Ramos (cell line): Measurements from ENCODE around the gene BIN2.
"Not testable (repeated sequence)": the region's sequence is repeated elsewhere in the genome, so short reads cannot be mapped to it uniquely, and the experiment has no call there.

Source experiments
- in situ Hi-C: fragments of 300-500 bp; cut with MboI; formaldehyde crosslinking; loops from one replicate; pipeline ENCODE4 v1.14.3; 2022; ENCODE audit warnings: low sequenced_read_pairs; ENCODE audit not compliant: unreplicated experiment

Gene BIN2

DNA sequence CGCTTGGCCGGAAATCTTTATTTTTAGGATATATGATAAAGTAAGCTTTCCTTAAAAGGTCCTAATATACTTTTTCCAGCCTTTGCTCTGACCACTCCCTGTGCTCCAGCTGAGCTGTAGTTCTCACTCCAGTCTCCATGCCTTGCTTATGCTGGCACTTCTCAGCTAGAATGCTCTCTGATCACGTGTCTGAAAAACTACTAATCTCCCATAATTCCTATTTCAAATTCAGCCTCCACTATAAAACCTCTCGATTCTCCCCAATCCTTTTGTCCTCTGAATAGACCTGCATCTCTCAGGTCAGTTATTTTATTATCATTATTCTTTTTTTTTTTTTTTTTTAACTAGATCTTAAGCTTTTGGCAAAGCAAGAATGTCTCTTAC, 3.7 kb downstream of the BIN2 start:
- in situ Hi-C loops = no loop called here

DNA sequence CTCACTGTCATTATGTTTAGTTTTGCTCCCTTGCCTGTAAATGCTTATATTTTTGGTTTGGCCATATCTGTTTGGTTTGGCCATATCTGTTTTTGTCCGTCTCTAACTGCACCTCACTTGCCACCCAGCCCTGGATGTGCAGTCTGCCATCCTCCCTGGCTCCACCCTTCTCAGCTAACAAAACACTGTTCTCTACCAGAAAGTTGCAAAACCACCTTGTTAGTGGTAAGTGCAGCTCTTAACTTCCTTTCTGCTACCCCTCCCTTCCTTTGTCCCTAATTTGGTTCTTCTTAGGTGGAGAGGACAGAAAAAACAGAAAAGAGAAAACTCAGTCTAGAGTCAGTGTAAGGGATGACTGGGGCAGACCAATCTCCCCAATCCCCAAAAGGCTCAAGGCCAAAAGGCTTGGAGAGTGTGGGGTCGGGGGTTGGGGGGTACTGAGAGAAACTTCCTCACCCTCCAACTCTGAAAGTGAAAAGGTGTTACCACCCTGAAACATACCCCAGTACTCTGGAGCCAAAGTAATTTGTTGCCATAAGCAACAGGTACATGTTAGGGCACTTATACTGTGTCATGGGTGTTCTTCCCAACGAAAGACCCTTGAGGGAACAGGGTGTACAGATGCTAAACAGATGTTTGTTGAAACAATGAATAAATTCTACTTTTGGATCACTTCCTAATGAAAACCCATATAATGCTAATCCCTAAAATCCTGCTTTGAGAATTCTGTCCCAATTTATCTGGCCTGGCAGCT, 5.0 kb downstream of the BIN2 start:
- in situ Hi-C loops = no loop called here

DNA sequence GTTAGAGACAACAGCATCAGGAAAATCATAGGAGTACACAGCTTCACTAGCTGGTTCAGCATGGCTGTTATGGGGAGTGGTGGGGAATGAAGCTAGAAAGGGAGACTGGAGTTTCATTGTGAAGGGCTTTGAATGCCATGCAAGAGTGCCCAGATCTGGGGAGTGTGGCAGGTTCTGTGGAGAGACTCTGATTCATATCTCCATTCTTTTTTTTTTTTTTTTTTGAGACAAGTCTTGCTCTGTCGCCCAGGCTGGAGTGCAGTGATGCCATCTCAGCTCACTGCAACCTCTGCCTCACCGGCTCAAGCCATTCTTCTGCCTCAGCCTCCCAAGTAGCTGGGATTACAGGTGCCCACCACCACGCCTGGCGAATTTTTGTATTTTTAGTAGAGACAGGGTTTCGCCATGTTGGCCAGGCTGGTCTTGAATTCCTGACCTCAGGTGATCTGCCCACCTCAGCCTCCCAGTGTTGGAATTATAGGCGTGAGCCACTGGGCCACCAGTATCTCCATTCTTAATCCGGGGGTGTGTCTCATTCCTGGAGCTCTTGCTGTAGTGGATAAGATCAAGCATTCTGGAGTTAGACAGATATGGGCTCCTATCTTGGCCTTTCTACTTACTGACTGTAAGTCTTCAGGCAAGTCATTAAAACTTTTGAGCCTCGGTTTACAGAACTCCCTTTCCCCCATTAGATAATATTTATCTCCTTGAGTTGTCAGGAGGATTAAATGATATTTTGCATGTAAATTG, 5.7 kb downstream of the BIN2 start:
- in situ Hi-C loops = not testable (repeated sequence)

DNA sequence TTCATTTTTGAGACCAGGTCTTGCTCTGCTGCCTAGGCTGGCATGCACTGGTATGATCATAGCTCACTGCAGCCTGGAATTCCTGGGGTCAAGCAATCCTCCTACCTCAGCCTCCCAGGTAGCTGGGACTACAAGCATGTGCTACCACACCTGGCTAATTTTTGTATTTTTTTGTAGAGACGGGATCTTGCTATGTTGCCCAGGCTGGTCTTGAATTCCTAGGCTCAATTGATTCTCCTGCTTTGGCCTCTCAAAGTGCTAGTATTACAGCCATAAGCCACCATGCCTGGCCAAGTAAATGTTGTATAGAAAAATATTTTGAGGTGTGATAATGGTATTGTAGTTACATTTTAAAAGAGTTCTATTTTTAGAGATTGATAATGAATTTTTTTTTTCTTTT, 12.6 kb downstream of the BIN2 start:
- in situ Hi-C loops = no loop called here

DNA sequence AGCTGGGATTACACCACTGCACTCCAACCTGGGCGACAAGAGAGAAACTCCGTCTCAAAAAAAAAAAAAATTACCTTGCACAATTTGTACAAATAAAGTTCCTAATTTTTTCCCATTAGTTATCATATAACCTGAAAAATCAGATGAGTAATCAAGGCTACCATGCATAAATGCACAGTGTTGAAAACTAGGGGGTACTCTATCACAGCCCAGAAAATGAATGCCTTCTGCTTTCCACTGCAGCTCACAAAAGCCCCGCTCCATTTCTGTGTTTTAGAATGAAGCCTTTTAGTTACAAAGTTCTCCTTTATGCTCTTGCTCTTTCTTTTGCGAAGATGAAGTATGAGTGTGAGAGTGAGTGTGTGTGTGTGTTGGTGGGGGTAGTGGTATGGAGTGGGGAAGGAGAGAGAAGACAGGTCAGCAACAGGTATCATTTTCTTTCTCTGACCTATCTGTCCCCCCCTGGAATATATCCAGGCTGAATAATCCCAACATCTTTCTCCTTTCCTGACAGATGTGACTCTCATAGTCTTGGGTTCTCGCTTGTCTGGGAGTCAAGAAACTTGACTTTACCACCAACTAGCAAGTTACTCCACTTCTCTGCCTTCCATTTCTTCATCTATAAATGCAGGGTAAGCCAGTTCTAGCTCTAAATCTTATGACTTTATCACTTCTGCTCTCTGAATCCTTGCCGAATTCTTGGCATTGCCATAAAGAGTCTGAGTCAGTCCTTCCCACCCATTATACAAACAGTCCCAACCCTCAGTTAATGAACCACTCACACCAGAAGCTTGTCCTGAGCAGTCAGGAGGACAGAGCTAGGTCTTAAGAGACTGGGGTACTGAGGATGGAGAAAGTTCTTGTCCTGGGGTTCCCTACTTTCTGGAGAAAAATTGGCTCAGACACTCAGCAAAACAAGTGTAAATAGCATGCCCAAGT, 16.1 kb downstream of the BIN2 start:
- in situ Hi-C loops = no loop called here

DNA sequence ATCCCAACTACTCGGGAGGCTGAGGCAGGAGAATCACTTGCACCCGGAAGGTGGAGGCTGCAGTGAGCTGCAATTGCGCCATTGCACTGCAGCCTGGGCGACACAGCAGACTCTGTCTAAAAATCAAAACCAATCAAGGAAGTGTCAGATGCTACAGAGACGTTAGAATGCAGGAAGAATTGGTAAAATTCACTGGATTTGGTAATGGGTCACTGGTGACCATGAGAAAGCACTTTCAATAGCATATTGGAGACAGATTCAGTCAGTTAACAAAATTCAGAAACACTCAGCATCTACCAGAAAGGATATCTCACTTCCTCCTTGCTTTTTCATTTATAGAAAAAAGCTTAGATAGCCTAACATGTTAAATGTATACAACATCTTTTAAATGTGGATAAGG, 17.5 kb downstream of the BIN2 start:
- in situ Hi-C loops = no loop called here

DNA sequence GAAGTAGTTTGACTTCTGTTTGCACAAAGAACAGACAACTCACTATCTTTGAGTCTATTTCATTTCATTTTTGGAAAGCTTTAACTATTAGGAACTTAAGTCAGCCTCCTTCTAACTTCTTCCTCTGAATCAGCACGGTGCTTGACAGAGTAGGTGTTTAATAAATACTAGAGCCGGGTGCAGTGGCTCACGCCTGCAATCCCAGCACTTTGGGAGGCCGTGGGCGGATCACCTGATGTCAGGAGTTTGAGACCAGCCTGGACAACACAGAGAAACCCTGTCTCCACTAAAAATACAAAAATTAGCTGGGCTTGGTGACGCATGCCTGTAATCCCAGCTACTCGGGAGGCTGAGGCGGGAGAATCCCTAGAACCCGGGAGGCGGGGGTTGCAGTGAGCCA, 23.2 kb downstream of the BIN2 start:
- in situ Hi-C loops = not testable (repeated sequence)

DNA sequence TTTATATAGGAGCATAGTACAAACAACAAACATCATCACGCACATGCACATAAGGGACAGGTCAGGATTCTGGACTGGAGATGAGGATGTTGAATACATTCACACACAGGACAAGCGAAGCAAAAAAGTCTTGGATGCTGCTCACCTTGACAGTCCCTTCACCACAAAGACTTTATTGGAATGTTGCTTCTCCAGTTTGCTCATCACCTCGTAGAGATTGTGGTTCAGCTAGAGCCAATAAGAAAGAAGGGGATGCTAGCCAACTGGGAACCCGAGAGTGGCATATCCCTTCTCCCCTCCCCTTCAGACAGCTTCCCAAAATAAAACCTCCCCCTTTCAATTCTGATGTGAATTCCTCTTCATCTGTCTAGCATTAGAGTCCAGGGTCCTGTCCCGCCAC, 28.3 kb downstream of the BIN2 start:
- in situ Hi-C loops = no loop called here

DNA sequence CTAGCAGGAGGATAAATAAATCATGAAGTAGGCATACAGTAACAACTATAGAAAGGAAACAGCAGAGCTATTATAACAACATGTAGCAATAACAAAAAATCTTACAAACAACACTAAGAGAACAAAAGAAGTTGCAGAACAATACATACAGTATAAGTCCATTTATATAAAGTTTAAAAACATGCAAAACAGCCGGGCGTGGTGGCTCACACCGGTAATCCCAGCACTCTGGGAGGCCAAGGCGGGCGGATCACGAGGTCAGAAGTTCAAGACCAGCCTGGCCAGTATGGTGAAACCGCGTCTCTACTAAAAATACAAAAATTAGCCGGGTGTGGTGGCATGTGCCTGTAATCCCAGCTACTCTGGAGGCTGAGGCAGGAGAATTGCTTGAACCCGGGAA, 29.9 kb downstream of the BIN2 start:
- in situ Hi-C loops = not testable (repeated sequence)

DNA sequence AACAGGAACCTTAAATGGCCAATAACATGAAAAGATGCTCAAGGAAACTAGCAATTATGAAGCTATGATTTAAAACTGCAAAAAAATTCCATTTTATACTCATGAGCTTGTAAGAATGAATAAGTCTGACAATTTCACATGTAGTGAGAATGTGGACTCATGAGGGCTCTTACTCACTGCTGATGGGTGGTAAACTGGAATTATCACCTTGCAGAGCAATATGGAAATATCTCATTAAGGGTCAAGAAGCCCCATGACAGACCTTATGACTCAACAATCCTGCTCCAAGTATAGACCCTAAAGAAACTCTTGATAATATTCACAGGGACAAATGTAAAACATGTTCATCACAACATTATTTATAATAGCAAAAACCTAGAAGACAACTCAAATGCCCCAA, 30.3 kb downstream of the BIN2 start:
- in situ Hi-C loops = no loop called here

DNA sequence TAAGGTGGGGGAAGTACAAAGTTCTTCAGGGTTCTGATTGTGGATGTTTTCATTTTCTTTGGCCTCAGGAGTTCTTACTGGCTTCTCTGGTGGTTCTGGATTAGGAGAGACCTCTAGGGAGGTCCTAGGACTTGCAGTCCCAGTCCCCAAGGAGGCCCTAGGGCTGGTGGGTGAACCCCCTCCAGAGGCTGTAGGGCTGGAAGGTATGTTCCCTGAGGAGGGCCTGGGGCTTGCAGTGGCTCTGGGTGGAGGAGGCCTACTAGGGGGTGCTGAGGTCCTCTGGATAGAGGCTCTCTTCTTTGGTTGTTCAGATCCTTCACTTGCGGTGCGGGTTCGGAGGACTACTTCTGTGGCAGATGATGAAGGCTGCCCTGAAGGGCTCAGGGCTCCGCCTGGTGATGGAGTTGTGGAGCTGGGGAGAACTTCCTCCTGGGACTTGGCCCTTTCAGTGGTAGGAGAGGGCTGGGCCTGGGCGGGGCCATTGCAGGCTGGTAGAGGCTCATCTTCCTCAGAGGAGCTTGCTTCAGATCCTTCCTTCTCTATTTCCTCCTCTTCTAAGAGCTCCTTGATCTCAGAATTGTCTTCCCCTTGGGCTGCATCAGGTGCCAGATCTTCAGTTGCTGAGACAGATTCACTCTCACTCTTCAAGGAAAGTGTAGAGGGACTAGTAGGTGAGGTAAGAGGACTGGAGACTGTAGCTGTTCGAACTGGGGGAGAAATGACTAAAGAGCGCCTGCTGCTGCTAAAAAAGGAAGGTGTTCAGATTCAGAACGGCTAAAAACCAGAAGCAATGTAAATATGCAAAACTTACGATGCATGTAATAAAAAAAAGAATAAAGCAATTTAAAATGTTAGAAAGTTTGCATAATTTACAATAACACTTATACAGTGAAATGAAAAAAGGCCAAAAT, 32.1 kb downstream of the BIN2 start:
- in situ Hi-C loops = not testable (repeated sequence)

DNA sequence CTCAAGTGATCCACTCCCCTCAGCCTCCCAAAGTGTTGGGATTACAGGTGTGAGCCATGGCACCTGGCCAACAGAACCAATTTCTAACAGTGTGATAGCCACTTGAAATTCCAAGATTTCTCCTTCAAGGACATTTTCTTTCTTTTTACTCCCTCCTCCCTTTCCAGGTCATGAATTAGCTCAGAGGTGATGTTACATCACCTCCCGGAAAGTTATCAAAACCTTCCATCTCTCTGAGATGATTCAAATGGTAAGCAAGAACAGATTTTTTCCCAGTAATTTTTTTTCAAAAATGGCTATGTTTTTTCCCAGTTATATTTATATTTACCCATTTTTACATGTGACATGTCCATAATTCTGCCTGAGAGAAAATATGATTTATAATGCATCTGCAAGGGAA, 38.1 kb downstream of the BIN2 start:
- in situ Hi-C loops = no loop called here

DNA sequence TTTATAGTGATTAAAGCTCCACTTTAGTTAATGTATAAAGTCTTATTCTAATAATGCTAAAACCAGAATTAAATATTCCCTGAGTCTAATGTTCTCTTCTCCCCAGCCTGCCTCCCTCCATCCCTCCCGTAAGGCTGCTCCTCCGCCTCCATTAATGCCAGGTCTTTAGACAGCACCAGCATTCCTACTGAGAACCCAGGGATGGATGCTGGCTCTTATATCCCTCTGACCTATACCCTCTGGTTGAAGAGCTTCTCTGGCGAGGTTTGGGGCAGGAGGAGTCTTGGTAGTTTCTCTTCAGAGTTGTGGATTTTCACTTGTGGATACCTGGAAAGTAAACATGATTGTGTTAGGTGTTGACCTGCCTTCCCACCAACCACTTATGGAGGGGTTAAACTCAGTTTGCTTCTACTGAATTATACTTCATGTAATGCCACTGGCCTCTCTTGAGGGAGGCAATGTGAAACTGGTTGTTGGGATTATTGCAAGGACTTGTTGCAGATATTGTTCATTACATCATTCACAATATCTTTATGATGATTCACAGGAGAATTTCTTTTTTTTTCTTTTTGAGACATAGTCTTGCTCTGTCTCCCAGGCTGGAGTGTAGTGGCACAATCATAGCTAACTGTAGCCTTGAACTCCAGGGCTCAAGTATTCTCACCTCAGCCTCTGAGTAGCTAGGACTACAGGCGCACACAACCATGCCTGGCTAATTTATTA, 42.6 kb downstream of the BIN2 start:
- in situ Hi-C loops = no loop called here

DNA sequence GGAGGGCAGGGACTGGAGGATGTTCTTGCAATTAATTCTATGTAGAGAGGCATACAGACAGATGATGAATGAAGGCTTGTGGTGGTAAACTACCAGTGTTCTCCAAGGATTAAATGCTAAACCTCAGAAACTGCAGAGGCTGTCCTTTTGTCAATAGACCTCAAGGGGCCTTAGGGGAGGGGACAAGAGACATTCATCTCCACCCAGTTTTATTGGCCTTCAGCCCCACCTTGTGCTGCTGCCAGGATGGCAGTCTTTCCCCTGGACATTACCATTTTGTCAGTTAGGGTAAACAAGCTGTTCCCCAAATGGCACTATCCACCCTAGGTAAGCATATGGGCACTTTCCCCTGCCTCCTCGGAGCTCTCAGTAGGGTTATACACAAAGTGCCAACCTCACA, 48.9 kb downstream of the BIN2 start:
- in situ Hi-C loops = no loop called here

DNA sequence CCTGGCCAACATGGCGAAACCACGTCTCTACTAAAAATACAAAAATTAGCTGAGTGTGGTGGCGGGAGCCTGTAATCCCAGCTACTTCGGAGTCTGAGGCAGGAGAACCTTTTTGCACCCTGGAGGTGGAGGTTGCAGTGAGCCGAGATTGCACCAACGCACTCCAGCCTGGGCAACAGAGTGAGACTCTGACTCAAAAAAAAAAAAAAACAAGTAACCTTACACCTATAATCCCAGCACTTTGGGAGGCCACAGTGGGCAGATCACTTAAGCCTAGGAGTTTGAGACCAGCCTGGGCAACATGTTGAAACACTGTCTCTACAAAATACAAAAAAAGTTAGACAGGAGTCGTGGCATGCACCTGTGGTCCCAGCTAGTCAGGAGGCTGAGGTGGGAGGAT, 51.2 kb downstream of the BIN2 start:
- in situ Hi-C loops = not testable (repeated sequence)

DNA sequence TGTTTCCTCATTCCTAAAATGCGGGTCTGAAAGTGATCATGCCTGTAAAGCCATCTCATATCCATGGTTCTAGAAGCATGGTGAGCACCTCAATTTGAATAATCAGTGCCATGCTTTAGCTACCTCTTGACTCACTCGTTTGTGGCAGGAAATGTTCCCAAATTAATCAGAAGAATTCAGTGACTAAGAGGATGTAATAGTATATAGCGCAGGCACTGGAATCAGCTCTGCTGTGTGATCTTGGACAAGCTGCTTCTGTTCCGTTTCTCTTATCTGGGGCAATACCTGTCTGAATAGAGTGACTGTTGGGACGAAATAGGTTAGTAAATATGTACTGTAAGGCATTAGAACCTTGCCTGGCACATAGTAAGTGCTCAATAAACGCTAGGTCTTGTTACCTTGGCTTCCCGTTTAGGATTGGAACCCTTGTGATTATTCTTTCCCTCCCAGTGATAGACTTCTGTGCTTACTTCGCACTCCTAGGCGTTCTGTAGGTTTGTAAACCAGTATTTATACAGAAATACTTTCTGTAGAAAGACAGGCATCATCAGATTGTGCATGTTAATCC, 52.9 kb downstream of the BIN2 start:
- in situ Hi-C loops = no loop called here

DNA sequence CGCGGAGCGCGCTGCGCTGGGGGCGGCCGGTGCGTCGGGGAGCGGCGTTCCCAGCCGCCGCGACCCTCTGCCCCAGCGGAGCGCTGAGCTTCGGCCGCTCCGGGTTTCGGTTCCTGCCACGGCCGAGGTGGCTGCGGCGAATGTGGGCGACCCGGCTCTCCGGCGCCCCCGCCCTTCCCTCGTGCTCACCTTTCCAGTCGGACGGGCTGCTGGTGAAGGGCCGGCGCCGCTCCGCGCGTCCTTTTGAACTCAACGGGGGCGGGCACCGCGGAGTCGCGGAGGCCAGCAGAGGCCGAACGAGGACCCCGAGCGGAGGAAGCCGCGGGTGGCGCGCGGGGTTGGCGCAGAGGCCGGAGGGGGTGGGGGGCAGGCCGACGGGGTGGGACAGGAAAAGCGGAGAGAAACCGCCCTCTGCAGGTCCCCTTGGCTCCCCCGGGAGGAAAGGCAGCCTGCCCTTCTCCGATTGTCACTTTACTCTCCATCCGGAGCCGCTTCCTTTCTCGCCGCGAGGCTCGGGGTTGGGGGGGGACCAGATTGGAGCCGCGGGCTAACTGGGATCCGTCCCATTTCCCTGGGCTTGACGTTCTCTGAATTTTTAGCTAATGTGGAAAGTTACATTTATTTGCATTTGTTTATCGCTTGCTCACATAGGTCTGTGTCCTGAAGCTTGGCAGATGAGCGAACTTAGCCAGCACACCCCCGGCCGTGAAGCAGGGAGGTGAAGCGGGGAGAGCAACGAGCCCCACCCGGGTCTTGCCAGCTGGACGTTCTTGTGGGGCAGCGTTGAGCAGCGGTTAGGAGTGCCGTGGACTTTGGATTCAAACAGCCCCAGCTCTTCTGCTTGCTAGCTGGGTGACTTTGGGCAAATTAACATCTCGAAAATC, 53.7 kb downstream of the BIN2 start, which contains the start of gene SMAGP:
Gene SMAGP, minus strand, starts transcription at position 349 of the 884 bp plus-strand sequence. CDS start 1,137 bp downstream, outside the sequence.
- in situ Hi-C loops = no loop called here
